Central memory CD8-positive, alpha-beta T cell (primary cell): ENCODE data around the gene MRPL48.

Experiments
- ATAC-seq: fragments of 150-1000 bp; cut with Tn5 transposase; replicated peaks from 2 replicates; pipeline ENCODE4 v1.10.0; 2022; ENCODE audit warnings: mild to moderate bottlenecking, moderate FRiP score, moderate number of reproducible peaks; ENCODE audit not compliant: poor library complexity, severe bottlenecking; ENCODE audit errors: extremely low read depth
- DNase-seq, 2 donors: peaks; one replicate each; pipeline ENCODE4 v3.0.0; 2021; ENCODE audit warnings: low spot score in 2 of 2
- H3K27ac Mint-ChIP-seq: one replicate; pipeline ENCODE4 v1.8.0; 2022; ENCODE audit warnings: low read depth, mild to moderate bottlenecking, moderate library complexity, mixed read lengths
- H3K27me3 Mint-ChIP-seq: one replicate; pipeline ENCODE4 v1.8.0; 2022; ENCODE audit warnings: mixed read lengths
- H3K36me3 Mint-ChIP-seq: one replicate; pipeline ENCODE4 v1.8.0; 2022; ENCODE audit warnings: mild to moderate bottlenecking, moderate library complexity, mixed read lengths; ENCODE audit not compliant: insufficient read depth
- H3K4me1 Mint-ChIP-seq: one replicate; pipeline ENCODE4 v1.8.0; 2022; ENCODE audit warnings: mixed read lengths
- H3K4me3 Mint-ChIP-seq: one replicate; pipeline ENCODE4 v1.8.0; 2022; ENCODE audit warnings: mild to moderate bottlenecking, moderate library complexity, mixed read lengths
- H3K9me3 Mint-ChIP-seq: one replicate; pipeline ENCODE4 v1.8.0; 2022; ENCODE audit warnings: mixed read lengths

Gene MRPL48

DNA sequence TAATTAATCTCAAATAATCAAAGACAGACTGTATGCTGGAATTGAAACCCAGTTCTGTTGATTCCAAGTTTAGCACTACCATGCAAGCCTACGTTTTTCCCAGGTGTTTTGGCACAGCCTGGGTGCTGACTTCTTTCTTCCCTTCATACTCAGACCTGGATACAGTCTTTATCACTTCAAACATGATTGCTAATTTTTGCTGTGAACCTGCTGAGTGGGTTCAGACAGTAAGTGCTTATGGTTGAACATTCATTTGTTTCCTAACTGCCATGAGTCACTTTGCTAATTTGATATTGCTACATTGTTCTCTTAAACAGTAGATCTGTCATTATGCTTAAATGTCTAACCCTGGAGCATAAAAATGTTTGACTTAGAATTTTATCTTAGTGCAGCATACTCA is 101.3 kb downstream of the MRPL48 start:
- Mint-ChIP-seq H3K4me1 (no peaks in the 10 kb centered on the region), H3K9me3 (no peaks in the 10 kb centered on the region), H3K4me3 (no peak overlapping the region), H3K27me3 (no peaks in the 10 kb centered on the region), H3K27ac (no peak overlapping the region), H3K36me3 (peaks cover 26% of the 10 kb centered on the region)
- DNase-seq = no peak
- ATAC-seq = no peak

DNA sequence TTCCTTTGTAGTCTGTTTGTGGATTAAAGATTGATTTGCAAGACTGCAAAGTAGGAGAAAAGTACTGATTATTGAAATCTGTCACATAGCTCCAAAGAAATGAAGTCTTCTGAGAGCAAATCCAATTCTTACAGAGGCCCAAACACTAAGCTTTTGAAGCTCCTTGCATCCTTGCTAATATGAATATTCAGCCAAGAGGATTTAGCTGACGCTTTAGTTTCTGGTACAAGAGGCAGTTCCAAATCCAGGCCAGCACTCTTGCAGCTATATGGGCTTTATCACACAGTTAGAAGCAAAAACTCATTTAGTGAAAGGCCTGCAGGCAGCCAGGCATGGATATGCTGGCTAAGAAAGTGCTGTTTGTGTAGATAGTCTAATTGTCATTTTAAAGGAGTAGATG is 101.9 kb downstream of the MRPL48 start:
- no peak overlapping the region for H3K27ac Mint-ChIP-seq
- no peak overlapping the region for H3K4me3 Mint-ChIP-seq
- ATAC-seq (no peak), DNase-seq (no peak)
- no peaks in the 10 kb centered on the region for H3K27me3 Mint-ChIP-seq
- H3K9me3 Mint-ChIP-seq = no peaks in the 10 kb centered on the region
- H3K4me1 Mint-ChIP-seq = no peaks in the 10 kb centered on the region
- H3K36me3 Mint-ChIP-seq = peaks cover 26% of the 10 kb centered on the region

DNA sequence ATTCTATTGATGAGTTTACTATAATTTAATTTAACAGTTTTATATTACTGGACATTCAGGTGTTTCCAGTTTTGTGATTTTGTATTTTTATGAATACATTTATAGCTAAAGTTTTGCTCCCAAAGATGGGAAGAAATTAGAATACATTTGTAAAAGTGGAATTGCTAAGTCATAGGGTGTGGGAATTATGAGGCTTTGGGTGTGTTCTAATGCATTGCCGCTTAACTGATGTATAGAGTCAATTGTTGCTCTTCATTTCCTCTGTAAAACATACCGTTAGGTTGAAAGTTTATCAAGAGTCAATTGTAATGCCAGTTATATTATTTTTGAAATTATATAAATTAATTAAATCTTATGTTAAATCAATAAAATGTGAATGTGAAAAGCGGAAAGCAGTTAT is 105.4 kb downstream of the MRPL48 start:
- no peak overlapping the region for H3K4me3 Mint-ChIP-seq
- ATAC-seq (no peak), DNase-seq (no peak)
- no peaks in the 10 kb centered on the region for H3K27me3 Mint-ChIP-seq
- no peaks in the 10 kb centered on the region for H3K9me3 Mint-ChIP-seq
- no peaks in the 10 kb centered on the region for H3K4me1 Mint-ChIP-seq
- H3K27ac Mint-ChIP-seq = peak overlapping the region; percentile 32
- peaks cover 24% of the 10 kb centered on the region for H3K36me3 Mint-ChIP-seq

DNA sequence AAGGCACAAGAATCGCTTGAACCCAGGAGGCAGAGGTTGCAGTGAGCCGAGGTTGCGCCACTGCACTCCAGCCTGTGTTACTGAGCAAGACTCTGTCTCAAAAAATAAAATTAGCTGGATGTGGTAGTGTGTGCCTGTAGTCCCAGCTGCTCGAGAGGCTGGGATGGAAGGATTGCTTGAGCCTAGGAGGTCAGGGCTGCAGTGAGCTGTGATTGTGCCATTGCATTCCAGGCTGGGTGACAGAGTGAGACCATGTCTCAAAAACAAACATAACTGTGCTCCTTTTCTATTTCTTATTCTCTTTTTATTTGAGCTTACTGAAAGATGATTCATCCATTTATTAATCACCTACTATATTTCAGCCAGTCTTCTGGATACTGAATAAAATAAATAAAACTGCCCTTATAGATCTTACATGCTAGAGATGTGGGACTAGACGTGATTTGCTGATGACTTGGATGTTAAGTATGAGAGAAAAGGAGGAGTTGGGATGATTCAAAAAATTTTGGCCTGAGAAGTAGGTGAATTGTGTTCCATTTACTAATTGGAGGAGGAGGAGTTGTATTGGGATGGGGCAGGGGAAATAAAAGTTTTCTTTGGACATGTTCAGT is 107.2 kb downstream of the MRPL48 start:
- H3K4me3 Mint-ChIP-seq = no peak overlapping the region
- ATAC-seq (no peak), DNase-seq (no peak)
- H3K27ac Mint-ChIP-seq = no peak overlapping the region
- H3K4me1 Mint-ChIP-seq = no peaks in the 10 kb centered on the region
- peaks cover 30% of the 10 kb centered on the region for H3K36me3 Mint-ChIP-seq
- H3K27me3 Mint-ChIP-seq = no peaks in the 10 kb centered on the region
- no peaks in the 10 kb centered on the region for H3K9me3 Mint-ChIP-seq

DNA sequence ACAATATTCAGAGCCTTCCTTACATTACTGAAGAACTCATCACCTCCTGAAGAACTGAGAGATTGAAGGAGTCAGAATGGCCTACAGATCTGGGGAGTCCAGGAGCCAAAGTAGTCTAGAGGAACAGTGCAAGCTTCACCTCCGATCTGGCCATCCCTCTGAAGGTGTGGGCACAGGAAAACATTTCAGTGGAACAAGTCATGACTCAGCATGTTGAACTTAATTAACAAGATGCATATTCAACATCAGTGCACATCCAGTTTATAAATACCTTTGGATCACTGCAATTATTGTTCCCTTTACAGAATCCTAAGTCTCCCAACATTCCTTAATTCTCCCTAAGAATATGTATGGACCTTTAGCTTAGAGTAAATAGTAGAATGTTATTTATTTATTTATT is 114.6 kb downstream of the MRPL48 start:
- DNase-seq = no peak
- no peak overlapping the region for H3K4me3 Mint-ChIP-seq
- H3K36me3 Mint-ChIP-seq = peaks cover 15% of the 10 kb centered on the region

DNA sequence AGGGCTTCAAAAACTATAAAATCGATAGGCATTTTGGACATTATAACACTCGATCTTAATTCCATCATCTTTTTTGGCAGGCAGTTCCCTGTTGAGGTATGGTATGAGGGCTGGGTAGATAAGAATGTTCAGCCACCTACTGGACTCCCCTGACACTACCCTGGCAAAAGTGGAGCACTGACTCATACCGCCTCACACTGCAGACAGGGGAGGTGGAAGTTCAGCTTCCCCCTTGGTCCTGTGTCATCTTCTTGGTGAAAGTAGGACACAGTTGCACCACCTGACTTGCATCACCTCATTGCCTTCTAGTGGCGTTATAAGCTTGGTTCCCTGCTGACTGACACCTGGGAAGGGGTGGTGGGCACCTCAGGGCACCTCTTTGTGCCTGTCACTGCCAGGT is 119.5 kb downstream of the MRPL48 start:
- ATAC-seq (no peak), DNase-seq (no peak)
- no peak overlapping the region for H3K4me3 Mint-ChIP-seq
- H3K4me1 Mint-ChIP-seq = no peaks in the 10 kb centered on the region
- no peaks in the 10 kb centered on the region for H3K27me3 Mint-ChIP-seq
- H3K27ac Mint-ChIP-seq = no peak overlapping the region
- no peaks in the 10 kb centered on the region for H3K9me3 Mint-ChIP-seq
- peaks cover 20% of the 10 kb centered on the region for H3K36me3 Mint-ChIP-seq

More for the DNA sequence above, 114.6 kb downstream of the MRPL48 start:
- H3K27me3 Mint-ChIP-seq = no peaks in the 10 kb centered on the region
- ATAC-seq = no peak
- H3K27ac Mint-ChIP-seq = no peak overlapping the region
- no peaks in the 10 kb centered on the region for H3K4me1 Mint-ChIP-seq
- no peaks in the 10 kb centered on the region for H3K9me3 Mint-ChIP-seq

DNA sequence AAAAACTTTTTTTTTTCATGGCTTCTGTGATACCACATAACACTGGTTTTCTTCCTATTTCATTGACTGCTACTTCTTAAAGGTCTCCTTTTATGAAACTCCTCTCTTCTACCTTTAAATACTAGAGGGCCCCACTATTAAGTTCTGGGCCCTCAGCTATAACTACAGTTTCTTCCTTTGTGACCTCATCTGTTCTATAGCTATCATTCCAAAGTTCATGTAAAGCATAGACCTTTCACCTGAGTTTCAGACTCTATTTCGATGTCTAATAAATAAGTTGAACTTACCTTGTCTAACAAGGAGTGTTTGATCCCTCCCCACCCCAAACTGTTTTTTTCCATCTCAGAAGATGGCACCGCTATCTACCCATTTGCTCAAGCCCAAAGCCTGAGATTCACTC is 124.4 kb downstream of the MRPL48 start:
- Mint-ChIP-seq H3K27ac (no peak overlapping the region), H3K4me1 (no peaks in the 10 kb centered on the region), H3K27me3 (no peaks in the 10 kb centered on the region), H3K36me3 (peaks cover 38% of the 10 kb centered on the region), H3K9me3 (no peaks in the 10 kb centered on the region), H3K4me3 (no peak overlapping the region)
- no peak for DNase-seq
- no peak for ATAC-seq

DNA sequence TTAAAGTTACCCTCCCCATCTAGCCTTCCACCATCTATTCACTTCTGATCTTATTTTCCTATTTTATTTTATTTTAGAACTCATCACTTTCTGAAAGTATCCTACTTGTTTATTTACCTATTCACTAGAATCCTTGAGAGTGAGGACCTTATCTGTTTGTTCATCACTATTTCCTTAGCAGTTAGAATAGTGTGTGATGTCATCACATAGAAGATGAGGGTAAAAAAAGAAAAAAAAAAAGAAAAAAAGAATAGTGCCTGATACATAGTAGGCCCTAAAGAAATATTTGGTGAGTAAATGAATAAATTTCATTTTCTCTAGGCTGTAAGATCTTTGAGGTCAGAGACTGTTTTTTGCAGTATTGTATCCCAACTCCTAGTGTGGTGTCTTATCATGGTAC is 125.8 kb downstream of the MRPL48 start:
- no peaks in the 10 kb centered on the region for H3K9me3 Mint-ChIP-seq
- ATAC-seq = no peak
- H3K4me3 Mint-ChIP-seq = no peak overlapping the region
- no peaks in the 10 kb centered on the region for H3K4me1 Mint-ChIP-seq
- no peak overlapping the region for H3K27ac Mint-ChIP-seq
- no peak for DNase-seq
- no peaks in the 10 kb centered on the region for H3K27me3 Mint-ChIP-seq
- H3K36me3 Mint-ChIP-seq = peaks cover 48% of the 10 kb centered on the region

DNA sequence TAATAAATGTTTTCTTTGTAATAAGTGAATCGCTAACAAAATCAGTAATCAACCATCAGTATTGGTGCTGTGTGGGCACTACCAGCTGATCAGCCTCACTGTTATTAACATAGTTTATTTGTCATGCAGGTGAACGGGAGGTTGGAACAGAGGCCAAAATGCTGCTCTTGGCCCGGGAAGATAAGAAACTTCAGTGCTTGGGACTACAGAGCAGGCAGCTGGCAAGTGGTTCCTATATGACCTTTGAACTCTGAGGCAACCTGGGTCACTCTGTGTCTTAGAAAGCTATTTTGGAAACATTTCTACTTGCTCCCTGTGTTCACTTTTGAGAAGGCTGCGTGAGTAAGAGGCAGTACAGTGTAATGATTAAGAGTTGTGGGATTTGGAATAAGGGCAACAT is 126.6 kb downstream of the MRPL48 start:
- DNase-seq (no peak), ATAC-seq (no peak)
- no peak overlapping the region for H3K4me3 Mint-ChIP-seq
- no peaks in the 10 kb centered on the region for H3K27me3 Mint-ChIP-seq
- H3K27ac Mint-ChIP-seq = no peak overlapping the region
- no peaks in the 10 kb centered on the region for H3K4me1 Mint-ChIP-seq
- peaks cover 57% of the 10 kb centered on the region for H3K36me3 Mint-ChIP-seq
- H3K9me3 Mint-ChIP-seq = no peaks in the 10 kb centered on the region
